IMR-90 (cell line): ENCODE measurements around the gene NEK9. TPM values are rescaled to one million over a fixed set of nuclear protein-coding genes. Genes with fewer than 3 reads are reported as not detected.

Source experiments
- ATAC-seq: fragments of 200-7000 bp; cut with Tn5 transposase; 2 replicates; pipeline ENCODE4 v1.9.1; 2020; ENCODE audit warnings: low read depth, mild to moderate bottlenecking, moderate library complexity
- BruUV-seq: library from RNA; stranded (reverse); fragments of 400-500 nt; replicated peaks from 2 replicates; lab custom pipeline; 2021; lab: Mats Ljungman, UMichigan
- CTCF ChIA-PET: fragments of 300-600 bp; formaldehyde crosslinking; extraction: SDS; loops from one replicate; lab custom pipeline; 2021; ENCODE audit warnings: antibody characterized with exemption; lab: Yijun Ruan, JAX
- POLR2A ChIA-PET: fragments of 300-600 bp; sonication (Branson Sonifier 250); formaldehyde crosslinking; loops from one replicate; lab custom pipeline; 2022; ENCODE audit warnings: antibody characterized with exemption; ENCODE audit not compliant: unreplicated experiment; lab: Charles Lee
- DNase-seq: peaks from one replicate; pipeline ENCODE4 v3.0.0; 2013
- H2AFZ ChIP-seq: replicated peaks from 2 replicates; pipeline ENCODE3; 2013; ENCODE audit warnings: low read length, mild to moderate bottlenecking; ENCODE audit not compliant: poor library complexity
- H2AK5ac ChIP-seq: 2 replicates; pipeline ENCODE4 v1.6.1; 2013; ENCODE audit warnings: low read depth, low read length, inconsistent platforms
- H2AK9ac ChIP-seq: replicated peaks from 2 replicates; pipeline ENCODE3; 2013; ENCODE audit warnings: mild to moderate bottlenecking, low read depth, low read length, moderate library complexity; ENCODE audit not compliant: poor library complexity
- H2BK120ac ChIP-seq: 2 replicates; pipeline ENCODE4 v1.6.1; 2013; ENCODE audit warnings: low read depth, low read length, inconsistent platforms
- H2BK15ac ChIP-seq: 3 replicates; pipeline ENCODE4 v1.6.1; 2013; ENCODE audit warnings: low read depth, low read length, inconsistent platforms
- H2BK20ac ChIP-seq: 2 replicates; pipeline ENCODE4 v1.6.1; 2013; ENCODE audit warnings: low read depth, mild to moderate bottlenecking, inconsistent platforms, low read length, moderate library complexity
- H2BK5ac ChIP-seq: 2 replicates; pipeline ENCODE4 v1.6.1; 2013; ENCODE audit warnings: mild to moderate bottlenecking, low read depth, low read length, inconsistent platforms; ENCODE audit not compliant: poor library complexity, severe bottlenecking
- H3K14ac ChIP-seq: replicated peaks from 2 replicates; pipeline ENCODE4 v1.6.1; 2013; ENCODE audit warnings: low read depth, low read length, inconsistent platforms
- H3K18ac ChIP-seq: 2 replicates; pipeline ENCODE4 v1.6.1; 2013; ENCODE audit warnings: low read depth, low read length, control low read depth
- H3K23ac ChIP-seq: 2 replicates; pipeline ENCODE4 v1.6.1; 2013; ENCODE audit warnings: low read depth, low read length, inconsistent platforms
- H3K27ac ChIP-seq: 2 replicates; pipeline ENCODE4 v1.5.1; 2013; ENCODE audit warnings: mild to moderate bottlenecking, control low read depth, low read length; ENCODE audit not compliant: insufficient read depth
- H3K27me3 ChIP-seq: 2 replicates; pipeline ENCODE4 v1.6.1; 2013; ENCODE audit warnings: low read length; ENCODE audit not compliant: control insufficient read depth, insufficient read depth
- H3K36me3 ChIP-seq: 2 replicates; pipeline ENCODE4 v1.6.1; 2013; ENCODE audit warnings: low read length, mixed read lengths; ENCODE audit not compliant: control insufficient read depth, insufficient read depth
- H3K4ac ChIP-seq: 2 replicates; pipeline ENCODE4 v1.6.1; 2013; ENCODE audit warnings: low read depth, low read length, inconsistent platforms
- H3K4me1 ChIP-seq: 2 replicates; pipeline ENCODE4 v1.6.1; 2013; ENCODE audit warnings: low read length, mixed read lengths; ENCODE audit not compliant: control insufficient read depth, insufficient read depth
- H3K4me2 ChIP-seq: 2 replicates; pipeline ENCODE4 v1.6.1; 2013; ENCODE audit warnings: low read depth, mild to moderate bottlenecking, control low read depth, low read length, moderate library complexity
- H3K4me3 ChIP-seq: 2 replicates; pipeline ENCODE4 v1.5.1; 2013; ENCODE audit warnings: low read depth, mild to moderate bottlenecking, control low read depth, low read length, moderate library complexity; ENCODE audit not compliant: insufficient read depth
- H3K56ac ChIP-seq: 2 replicates; pipeline ENCODE4 v1.6.1; 2013; ENCODE audit warnings: low read length, inconsistent platforms; ENCODE audit not compliant: insufficient read depth; ENCODE audit errors: extremely low read depth
- H3K79me1 ChIP-seq, 2 experiments: 2 replicates each; pipeline ENCODE4 v1.6.1; 2013; ENCODE audit warnings: low read length in 2 of 2, inconsistent platforms in 1 of 2, low read depth in 1 of 2
- H3K9ac ChIP-seq: 2 replicates; pipeline ENCODE4 v1.6.1; 2013; ENCODE audit warnings: low read depth, low read length, control low read depth
- H3K9me1 ChIP-seq: 2 replicates; pipeline ENCODE4 v1.6.1; 2013; ENCODE audit warnings: low read length, inconsistent platforms; ENCODE audit not compliant: insufficient read depth
- H3K9me3 ChIP-seq: 2 replicates; pipeline ENCODE4 v1.6.1; 2013; ENCODE audit warnings: low read length; ENCODE audit not compliant: control insufficient read depth, insufficient read depth
- H4K20me1 ChIP-seq: 2 replicates; pipeline ENCODE4 v1.6.1; 2013; ENCODE audit warnings: low read length, inconsistent platforms; ENCODE audit not compliant: insufficient read depth
- H4K5ac ChIP-seq: 2 replicates; pipeline ENCODE4 v1.6.1; 2013; ENCODE audit warnings: mild to moderate bottlenecking, low read depth, low read length, control low read depth
- H4K8ac ChIP-seq, 2 experiments: 2 replicates each; pipeline ENCODE4 v1.6.1; 2013; ENCODE audit warnings: low read depth in 2 of 2, low read length in 2 of 2, control low read depth in 1 of 2, inconsistent platforms in 1 of 2
- H4K91ac ChIP-seq: 2 replicates; pipeline ENCODE4 v1.6.1; 2013; ENCODE audit warnings: low read depth, low read length, inconsistent platforms; ENCODE audit not compliant: insufficient read depth
- BHLHE40 ChIP-seq: fragments of 150-350 bp; IDR thresholded peaks from 2 replicates; pipeline ENCODE4 v1.6.1; 2016; ENCODE audit warnings: mild to moderate bottlenecking, low read depth, low read length
- CHD1 ChIP-seq: IDR thresholded peaks from 2 replicates; pipeline ENCODE4 v1.6.1; 2012; ENCODE audit warnings: low read depth, low read length, improper control_type of control experiment
- CTCF ChIP-seq: conservative IDR thresholded peaks from 2 replicates; pipeline ENCODE4 v1.5.1; 2012; ENCODE audit warnings: mild to moderate bottlenecking, low read depth, low read length, improper control_type of control experiment
- ELK1 ChIP-seq: fragments of 150-350 bp; IDR thresholded peaks from 2 replicates; pipeline ENCODE4 v1.6.1; 2016; ENCODE audit warnings: low read depth, mild to moderate bottlenecking, low read length, moderate library complexity, borderline replicate concordance
- FOS ChIP-seq: fragments of 150-350 bp; IDR thresholded peaks from 2 replicates; pipeline ENCODE4 v1.6.1; 2016; ENCODE audit warnings: low read depth, low read length
- MAFK ChIP-seq: IDR thresholded peaks from 2 replicates; pipeline ENCODE4 v1.6.1; 2012; ENCODE audit warnings: low read depth, low read length, improper control_type of control experiment
- NFE2L2 ChIP-seq: fragments of 150-350 bp; IDR thresholded peaks from 2 replicates; pipeline ENCODE4 v1.6.1; 2016; ENCODE audit warnings: low read depth, mild to moderate bottlenecking, low read length
- RAD21 ChIP-seq: IDR thresholded peaks from 2 replicates; pipeline ENCODE4 v1.6.1; 2012; ENCODE audit warnings: low read length, improper control_type of control experiment
- RCOR1 ChIP-seq: IDR thresholded peaks from 2 replicates; pipeline ENCODE4 v1.6.1; 2012; ENCODE audit warnings: mild to moderate bottlenecking, low read length, improper control_type of control experiment; ENCODE audit not compliant: insufficient replicate concordance
- RFX5 ChIP-seq: IDR thresholded peaks from 2 replicates; pipeline ENCODE4 v1.8.0; 2012; ENCODE audit warnings: low read depth, mild to moderate bottlenecking, low read length, moderate library complexity
- SMC3 ChIP-seq: fragments of 150-350 bp; IDR thresholded peaks from 2 replicates; pipeline ENCODE4 v1.6.1; 2016; ENCODE audit warnings: low read depth, mild to moderate bottlenecking, antibody characterized with exemption, low read length, moderate library complexity
- WGBS, 2 experiments: methylation state at CpG; one replicate each; pipeline versions ENCODE4 v1.1.5 to v1.1.7; 2013; ENCODE audit warnings: missing lambda C conversion rate in 2 of 2; ENCODE audit not compliant: insufficient read length in 1 of 2; ENCODE audit errors: extremely low coverage in 2 of 2; 5-methylcytosine and 5-hydroxymethylcytosine counted together
- dilution Hi-C: fragments of 300-500 bp; cut with HindIII; formaldehyde crosslinking; loops from one replicate; pipeline ENCODE4 v1.14.3; 2018; ENCODE audit warnings: low sequenced_read_pairs; ENCODE audit not compliant: unreplicated experiment
- in situ Hi-C: fragments of 300-500 bp; cut with MboI; formaldehyde crosslinking; loops from 3 replicates; pipeline ENCODE4 v1.14.3; 2019; ENCODE audit warnings: low sequenced_read_pairs, inconsistent platforms, mixed read lengths
- intact Hi-C: fragments of 100-400 bp; cut with micrococcal nuclease; formaldehyde crosslinking; loops from 2 replicates; pipeline ENCODE4 v1.10.0; 2022
- polyA plus RNA-seq, 3 experiments: library from polyadenylated mRNA; depleted of rRNA; stranded (reverse); fragments of >200 nt; gene quantifications; 2 replicates each; pipeline ENCODE4 v1.2.3, GENCODE V29; 2012; ENCODE audit warnings: low replicate concordance in 1 of 3
- total RNA-seq: library from RNA; depleted of rRNA; stranded (reverse); fragments of >200 nt; gene quantifications from 2 replicates; pipeline ENCODE4 v1.2.3, GENCODE V29; 2012
- TF ChIP-seq, protein P1 (sequence below): fragments of 150-350 bp; IDR thresholded peaks from 2 replicates; pipeline ENCODE4 v1.6.1; 2017; ENCODE audit warnings: mild to moderate bottlenecking, antibody characterized with exemption, low read length, low read depth

The NEK9 gene
- total and polyA plus RNA-seq, 2 of the 4 experiments (the other 2 are of a cell fraction), result 22.9 to 23.2 TPM

DNA sequence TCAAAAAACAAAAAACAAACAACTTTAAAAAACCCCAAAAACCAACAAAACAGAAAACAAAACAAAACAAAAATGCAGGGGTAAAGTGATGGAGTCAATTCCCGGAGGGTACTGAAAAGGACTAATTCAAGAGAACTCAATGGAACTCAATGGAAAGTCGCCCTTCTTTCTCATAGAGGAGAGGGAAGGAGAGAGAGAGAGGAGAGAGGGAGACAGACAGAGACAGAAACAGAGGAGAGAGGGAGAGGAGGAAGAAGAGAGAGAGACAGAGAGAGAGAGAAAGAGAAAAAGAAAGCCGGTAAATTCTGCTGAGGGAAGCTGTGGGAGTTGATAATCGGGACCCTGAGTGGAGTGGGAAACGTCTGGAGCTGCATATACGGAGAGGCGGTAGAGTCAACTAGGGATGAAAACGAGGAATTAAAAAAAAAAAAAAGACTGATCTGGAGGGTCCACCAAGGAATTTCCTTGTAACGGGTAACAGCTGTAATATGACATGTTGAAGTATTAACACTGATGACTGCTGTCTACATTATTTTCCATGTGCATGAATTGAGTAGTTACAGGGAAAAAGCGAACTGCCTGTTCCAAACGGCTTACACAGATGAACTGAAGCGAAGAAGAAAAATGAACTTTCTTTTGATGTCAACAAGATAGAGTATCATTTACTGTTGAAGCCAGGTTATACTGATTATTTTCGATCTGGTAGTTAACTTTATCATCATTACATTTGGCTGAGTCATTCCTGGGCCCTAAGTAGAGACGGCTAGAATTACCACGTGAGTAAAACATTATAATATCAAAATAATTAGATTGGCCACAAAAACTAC is 58.3 kb downstream of the NEK9 start:
- Histone ChIP-seq H4K8ac (peak overlapping the region; percentile 18 to 86), H3K4me3 (peak overlapping the region; percentile 52), H2BK5ac (peak overlapping the region; percentile 51), H4K91ac (peak overlapping the region; percentile 44; the same call in 1 of the 2 replicates), H2AK5ac (0 out of 2 replicates have a peak overlapping the region, but pooled peaks have one; percentile 30), H3K4me2 (peak overlapping the region; percentile 82), H2AFZ (peak overlapping the region; percentile 89), H3K4ac (peak overlapping the region; percentile 49; the same call in 1 of the 2 replicates), H2AK9ac (no peak overlapping the region), H3K27me3 (no peaks in the 10 kb centered on the region), H3K14ac (peak overlapping the region; percentile 55), H3K9ac (peak overlapping the region; percentile 46; the same call in 1 of the 2 replicates), H3K9me3 (no peaks in the 10 kb centered on the region), H4K5ac (peak overlapping the region; percentile 12; the same call in 1 of the 2 replicates), H3K9me1 (peaks cover 3% of the 10 kb centered on the region; the same call in 1 of the 2 replicates), H3K18ac (peak overlapping the region; percentile 55; the same call in 1 of the 2 replicates), H2BK20ac (peak overlapping the region; percentile 50; the same call in 1 of the 2 replicates), H3K23ac (peak overlapping the region; percentile 88), H3K56ac (peak overlapping the region; percentile 65; the same call in 1 of the 2 replicates), H3K27ac (peak overlapping the region; percentile 77), H3K79me1 (peaks cover 2 to 13% of the 10 kb centered on the region in 2 experiments; a peak in 3 of 4 replicates), H3K4me1 (peaks cover 2% of the 10 kb centered on the region; the same call in 1 of the 2 replicates), H2BK120ac (peak overlapping the region; percentile 83), H3K36me3 (no peaks in the 10 kb centered on the region), H4K20me1 (no peaks in the 10 kb centered on the region), H2BK15ac (peak overlapping the region; percentile 39; the same call in 1 of the 3 replicates)
- dilution Hi-C loops, result no loop called here
- BruUV-seq, result no TSS peak
- in situ Hi-C loops, result no loop called here
- CTCF ChIA-PET, result interaction anchor here (0.6 to 0.7 kb wide), 2 partner anchors 17 to 528 kb away, joined by 3 to 4 read pairs; partner anchors contain the start of gene MLH3
- intact Hi-C loops, result loop anchor here (5.0 kb wide), 1 partner anchor 126 kb away; no protein-coding TSS in a partner anchor
- peak; percentile 75 for DNase-seq
- peak; percentile 44 for ATAC-seq
- POLR2A ChIA-PET, result interaction anchor here (0.5 to 0.8 kb wide), 2 partner anchors 11 to 127 kb away, joined by 3 read pairs; no protein-coding TSS in a partner anchor
- 13% methylated on average over 5 of the region's 15 CpGs; no CpG with 5 or more reads in 1 of the 2 experiments for WGBS, 2 experiments
- TF ChIP-seq NFE2L2 (peak; percentile 82), FOS (peak; percentile 22; the same call in 1 of the 2 replicates), BHLHE40 (no peak), CHD1 (no peak), CTCF (no peak), MAFK (peak; percentile 9; the same call in 1 of the 2 replicates), RAD21 (no peak), SMC3 (no peak), RCOR1 (no peak), RFX5 (no peak), ELK1 (no peak)
- TF ChIP-seq, protein P1, sequence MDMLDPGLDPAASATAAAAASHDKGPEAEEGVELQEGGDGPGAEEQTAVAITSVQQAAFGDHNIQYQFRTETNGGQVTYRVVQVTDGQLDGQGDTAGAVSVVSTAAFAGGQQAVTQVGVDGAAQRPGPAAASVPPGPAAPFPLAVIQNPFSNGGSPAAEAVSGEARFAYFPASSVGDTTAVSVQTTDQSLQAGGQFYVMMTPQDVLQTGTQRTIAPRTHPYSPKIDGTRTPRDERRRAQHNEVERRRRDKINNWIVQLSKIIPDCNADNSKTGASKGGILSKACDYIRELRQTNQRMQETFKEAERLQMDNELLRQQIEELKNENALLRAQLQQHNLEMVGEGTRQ, result no peak
